H9 (cell line): ENCODE data around the gene NECTIN1. TPM values are rescaled to one million over a fixed set of nuclear protein-coding genes. Genes with fewer than 3 reads are reported as not detected.

Source experiments
- DNase-seq: peaks from one replicate; pipeline ENCODE4 v3.0.0-alpha.2; 2017
- H2AFZ ChIP-seq: one replicate; pipeline ENCODE4 v1.6.1; 2013; ENCODE audit warnings: mild to moderate bottlenecking, low read length, control low read depth, moderate library complexity
- H2AK5ac ChIP-seq: 2 replicates; pipeline ENCODE4 v1.6.1; 2013; ENCODE audit warnings: low read length, control low read depth, mixed read lengths; ENCODE audit not compliant: insufficient read length
- H2BK120ac ChIP-seq: one replicate; pipeline ENCODE4 v1.6.1; 2013; ENCODE audit warnings: low read depth, mild to moderate bottlenecking, low read length, control low read depth, inconsistent platforms; ENCODE audit not compliant: poor library complexity, severe bottlenecking
- H2BK12ac ChIP-seq: 2 replicates; pipeline ENCODE4 v1.6.1; 2013; ENCODE audit warnings: low read length, control low read depth, mixed read lengths, low read depth; ENCODE audit not compliant: insufficient read length
- H2BK15ac ChIP-seq: 2 replicates; pipeline ENCODE4 v1.6.1; 2013; ENCODE audit warnings: low read depth, low read length, control low read depth
- H2BK20ac ChIP-seq: one replicate; pipeline ENCODE4 v1.6.1; 2013; ENCODE audit warnings: low read depth, mild to moderate bottlenecking, low read length, control low read depth, inconsistent platforms; ENCODE audit not compliant: poor library complexity, severe bottlenecking
- H2BK5ac ChIP-seq: 2 replicates; pipeline ENCODE4 v1.6.1; 2013; ENCODE audit warnings: low read length, control low read depth, mixed read lengths; ENCODE audit not compliant: insufficient read length
- H3K14ac ChIP-seq: 2 replicates; pipeline ENCODE4 v1.6.1; 2013; ENCODE audit warnings: low read length, control low read depth; ENCODE audit not compliant: insufficient read depth
- H3K18ac ChIP-seq: 2 replicates; pipeline ENCODE4 v1.6.1; 2013; ENCODE audit warnings: low read depth, mild to moderate bottlenecking, mixed read lengths, low read length, control low read depth; ENCODE audit not compliant: insufficient read length
- H3K23ac ChIP-seq: 2 replicates; pipeline ENCODE4 v1.6.1; 2013; ENCODE audit warnings: low read length, control low read depth, mixed read lengths, low read depth; ENCODE audit not compliant: insufficient read length
- H3K23me2 ChIP-seq: 2 replicates; pipeline ENCODE4 v1.6.1; 2013; ENCODE audit warnings: low read depth, mild to moderate bottlenecking, mixed read lengths, low read length, control low read depth; ENCODE audit not compliant: insufficient read length, poor library complexity, severe bottlenecking
- H3K27ac ChIP-seq: 2 replicates; pipeline ENCODE4 v1.5.1; 2013; ENCODE audit warnings: low read length, control low read depth, mixed read lengths, low read depth; ENCODE audit not compliant: insufficient read length
- H3K27me3 ChIP-seq: 2 replicates; pipeline ENCODE4 v1.6.1; 2013; ENCODE audit warnings: low read length, control low read depth, inconsistent platforms; ENCODE audit not compliant: insufficient read depth
- H3K4ac ChIP-seq: 2 replicates; pipeline ENCODE4 v1.6.1; 2013; ENCODE audit warnings: low read depth, mild to moderate bottlenecking, control low read depth, inconsistent platforms, low read length, moderate library complexity
- H3K4me1 ChIP-seq: 2 replicates; pipeline ENCODE4 v1.6.1; 2013; ENCODE audit warnings: low read length, control low read depth, inconsistent platforms; ENCODE audit not compliant: insufficient read depth
- H3K4me2 ChIP-seq: 2 replicates; pipeline ENCODE4 v1.6.1; 2013; ENCODE audit warnings: low read length, control low read depth, mixed read lengths; ENCODE audit not compliant: insufficient read length, insufficient read depth
- H3K56ac ChIP-seq: 2 replicates; pipeline ENCODE4 v1.6.1; 2013; ENCODE audit warnings: low read depth, mild to moderate bottlenecking, mixed read lengths, low read length, control low read depth; ENCODE audit not compliant: insufficient read length
- H3K79me1 ChIP-seq: 2 replicates; pipeline ENCODE4 v1.6.1; 2013; ENCODE audit warnings: low read depth, mild to moderate bottlenecking, moderate library complexity, low read length, control low read depth, inconsistent platforms; ENCODE audit not compliant: insufficient read depth, poor library complexity, severe bottlenecking
- H3K79me2 ChIP-seq: 2 replicates; pipeline ENCODE4 v1.6.1; 2013; ENCODE audit warnings: low read length, control low read depth, inconsistent platforms; ENCODE audit not compliant: insufficient read depth
- H3K9ac ChIP-seq: 2 replicates; pipeline ENCODE4 v1.6.1; 2013; ENCODE audit warnings: low read length, control low read depth, mixed read lengths; ENCODE audit not compliant: insufficient read length; ENCODE audit errors: extremely low read depth
- H3K9me3 ChIP-seq: one replicate; pipeline ENCODE4 v1.6.1; 2013; ENCODE audit warnings: low read depth, low read length, inconsistent platforms; ENCODE audit not compliant: control insufficient read depth
- H3T11ph ChIP-seq: one replicate; pipeline ENCODE4 v1.6.1; 2013; ENCODE audit warnings: mild to moderate bottlenecking, low read length, control low read depth, inconsistent platforms
- H4K20me1 ChIP-seq: one replicate; pipeline ENCODE4 v1.6.1; 2013; ENCODE audit not compliant: control insufficient read depth, insufficient read length, insufficient read depth
- H4K5ac ChIP-seq: 2 replicates; pipeline ENCODE4 v1.6.1; 2013; ENCODE audit warnings: low read depth, mild to moderate bottlenecking, mixed read lengths, low read length, control low read depth; ENCODE audit not compliant: insufficient read length
- H4K8ac ChIP-seq: replicated peaks from 2 replicates; pipeline ENCODE4 v1.6.1; 2013; ENCODE audit warnings: low read length, control low read depth, mixed read lengths, low read depth; ENCODE audit not compliant: insufficient read length
- H4K91ac ChIP-seq: 2 replicates; pipeline ENCODE4 v1.6.1; 2013; ENCODE audit warnings: low read depth, mild to moderate bottlenecking, moderate library complexity, mixed read lengths, low read length, control low read depth; ENCODE audit not compliant: insufficient read length
- H3K27ac Mint-ChIP-seq, 3 experiments: 2 replicates in 2 of 3; 3 replicates in 1 of 3; pipeline ENCODE4 v1.8.0; 2020 to 2021; ENCODE audit warnings: mixed read lengths in 3 of 3, mild to moderate bottlenecking in 1 of 3, moderate library complexity in 1 of 3
- H3K27me3 Mint-ChIP-seq: 2 replicates; pipeline ENCODE4 v1.8.0; 2021; ENCODE audit warnings: low read depth, mild to moderate bottlenecking, moderate library complexity, mixed read lengths
- H3K36me3 Mint-ChIP-seq, 3 experiments: 2 replicates in 2 of 3; 3 replicates in 1 of 3; pipeline ENCODE4 v1.8.0; 2020 to 2021; ENCODE audit warnings: low read depth in 3 of 3, mixed read lengths in 3 of 3; ENCODE audit not compliant: insufficient read depth in 1 of 3
- H3K4me1 Mint-ChIP-seq, 2 experiments: 2 replicates each; pipeline ENCODE4 v1.8.0; 2020; ENCODE audit warnings: mixed read lengths in 2 of 2
- H3K4me3 Mint-ChIP-seq, 2 experiments: 2 replicates in 1 of 2; 3 replicates in 1 of 2; pipeline ENCODE4 v1.8.0; 2020 to 2021; ENCODE audit warnings: mild to moderate bottlenecking in 2 of 2, mixed read lengths in 2 of 2, moderate library complexity in 1 of 2
- H3K9me3 Mint-ChIP-seq, 2 experiments: 2 replicates in 1 of 2; 3 replicates in 1 of 2; pipeline ENCODE4 v1.8.0; 2020; ENCODE audit warnings: mild to moderate bottlenecking in 2 of 2, mixed read lengths in 2 of 2, moderate library complexity in 1 of 2
- WGBS: extraction: QIAGEN DNeasy Blood & Tissue Kit; methylation state at CpG from one replicate; pipeline ENCODE4 v1.1.7; 2013; ENCODE audit warnings: missing lambda C conversion rate, low lambda C conversion rate, mixed read lengths; ENCODE audit not compliant: insufficient read length; ENCODE audit errors: extremely low coverage; 5-methylcytosine and 5-hydroxymethylcytosine counted together
- total RNA-seq: library from RNA; stranded (reverse); gene quantifications from 2 replicates; pipeline ENCODE4 v1.2.1, GENCODE V29; 2021
- TF ChIP-seq, protein P1 (sequence below): fragments of 200-600 bp; sonication (generic); conservative IDR thresholded peaks from 3 replicates; pipeline ENCODE4 v1.8.0; 2021; ENCODE audit warnings: antibody characterized with exemption, mild to moderate bottlenecking

NECTIN1 gene
- total RNA-seq, 1 experiment from 2014 or later: 113 TPM

DNA sequence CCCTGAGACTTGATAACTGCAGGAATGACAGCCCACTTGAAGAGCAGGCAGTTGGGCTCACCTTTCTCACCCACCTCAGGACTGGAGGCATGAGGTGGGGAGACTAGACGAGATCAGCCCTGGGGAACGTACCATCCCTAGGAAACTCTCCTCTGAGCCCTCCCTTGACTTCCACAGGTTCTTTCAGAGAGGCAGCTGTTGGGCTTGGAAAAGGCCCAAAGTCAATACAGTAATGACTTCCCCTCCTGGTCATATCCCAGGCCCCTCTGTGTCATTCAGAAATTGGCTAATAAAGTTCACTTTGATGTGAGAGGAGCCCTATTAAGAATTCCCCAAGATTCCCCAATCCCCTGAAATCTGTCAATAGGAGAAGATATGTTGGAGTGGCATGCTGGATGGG lies 5.8 kb upstream of the NECTIN1 start:
- H2AFZ ChIP-seq: no peak overlapping the region
- H3K56ac ChIP-seq: no peak overlapping the region
- no peaks in the 10 kb centered on the region for H3K79me1 ChIP-seq
- no peak overlapping the region for H2BK120ac ChIP-seq
- no peak overlapping the region for H4K8ac ChIP-seq
- H3K27me3 Mint-ChIP-seq: peaks cover 23% of the 10 kb centered on the region
- no peak overlapping the region for H3K23ac ChIP-seq
- WGBS: no CpG with 5 or more reads among the region's 2 CpGs
- no peak overlapping the region for H4K5ac ChIP-seq
- no peak overlapping the region for H3K4ac ChIP-seq
- no peaks in the 10 kb centered on the region for H3K79me2 ChIP-seq
- H4K20me1 ChIP-seq: no peaks in the 10 kb centered on the region
- no peak overlapping the region for H2BK12ac ChIP-seq
- H3K9ac ChIP-seq: no peak overlapping the region
- no peak overlapping the region for H4K91ac ChIP-seq
- H2BK20ac ChIP-seq: no peak overlapping the region
- H3K27ac ChIP-seq: no peak overlapping the region
- no peaks in the 10 kb centered on the region for H3K9me3 ChIP-seq
- no peak overlapping the region for H3K18ac ChIP-seq
- H3K27me3 ChIP-seq: no peaks in the 10 kb centered on the region
- no peak overlapping the region for H3K4me3 Mint-ChIP-seq
- TF ChIP-seq, protein P1, sequence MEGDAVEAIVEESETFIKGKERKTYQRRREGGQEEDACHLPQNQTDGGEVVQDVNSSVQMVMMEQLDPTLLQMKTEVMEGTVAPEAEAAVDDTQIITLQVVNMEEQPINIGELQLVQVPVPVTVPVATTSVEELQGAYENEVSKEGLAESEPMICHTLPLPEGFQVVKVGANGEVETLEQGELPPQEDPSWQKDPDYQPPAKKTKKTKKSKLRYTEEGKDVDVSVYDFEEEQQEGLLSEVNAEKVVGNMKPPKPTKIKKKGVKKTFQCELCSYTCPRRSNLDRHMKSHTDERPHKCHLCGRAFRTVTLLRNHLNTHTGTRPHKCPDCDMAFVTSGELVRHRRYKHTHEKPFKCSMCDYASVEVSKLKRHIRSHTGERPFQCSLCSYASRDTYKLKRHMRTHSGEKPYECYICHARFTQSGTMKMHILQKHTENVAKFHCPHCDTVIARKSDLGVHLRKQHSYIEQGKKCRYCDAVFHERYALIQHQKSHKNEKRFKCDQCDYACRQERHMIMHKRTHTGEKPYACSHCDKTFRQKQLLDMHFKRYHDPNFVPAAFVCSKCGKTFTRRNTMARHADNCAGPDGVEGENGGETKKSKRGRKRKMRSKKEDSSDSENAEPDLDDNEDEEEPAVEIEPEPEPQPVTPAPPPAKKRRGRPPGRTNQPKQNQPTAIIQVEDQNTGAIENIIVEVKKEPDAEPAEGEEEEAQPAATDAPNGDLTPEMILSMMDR: no peak
- no peak overlapping the region for H3K4me2 ChIP-seq
- no peak overlapping the region for H2AK5ac ChIP-seq
- no peak overlapping the region for H3K14ac ChIP-seq
- DNase-seq: no peak
- H3K9me3 Mint-ChIP-seq: no peaks in the 10 kb centered on the region
- no peak overlapping the region for H2BK15ac ChIP-seq
- peaks cover 0 to 14% (median 0%) of the 10 kb centered on the region in 3 experiments; a peak in 1 of 7 replicates for H3K36me3 Mint-ChIP-seq
- peaks cover 3% of the 10 kb centered on the region; the same call in 1 of the 2 replicates for H3K4me1 ChIP-seq
- H2BK5ac ChIP-seq: no peak overlapping the region
- H3K4me1 Mint-ChIP-seq: peaks cover 9 to 11% of the 10 kb centered on the region in 2 experiments
- no peak overlapping the region for H3K27ac Mint-ChIP-seq
- no peak overlapping the region for H3T11ph ChIP-seq
- peaks cover 4% of the 10 kb centered on the region for H3K23me2 ChIP-seq
